ENCODE data around the gene SYNGR3.
"Not testable (repeated sequence)": the region's sequence is repeated elsewhere in the genome, so short reads cannot be mapped to it uniquely, and the experiment has no call there.

Gene SYNGR3, protein sequence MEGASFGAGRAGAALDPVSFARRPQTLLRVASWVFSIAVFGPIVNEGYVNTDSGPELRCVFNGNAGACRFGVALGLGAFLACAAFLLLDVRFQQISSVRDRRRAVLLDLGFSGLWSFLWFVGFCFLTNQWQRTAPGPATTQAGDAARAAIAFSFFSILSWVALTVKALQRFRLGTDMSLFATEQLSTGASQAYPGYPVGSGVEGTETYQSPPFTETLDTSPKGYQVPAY

DNA sequence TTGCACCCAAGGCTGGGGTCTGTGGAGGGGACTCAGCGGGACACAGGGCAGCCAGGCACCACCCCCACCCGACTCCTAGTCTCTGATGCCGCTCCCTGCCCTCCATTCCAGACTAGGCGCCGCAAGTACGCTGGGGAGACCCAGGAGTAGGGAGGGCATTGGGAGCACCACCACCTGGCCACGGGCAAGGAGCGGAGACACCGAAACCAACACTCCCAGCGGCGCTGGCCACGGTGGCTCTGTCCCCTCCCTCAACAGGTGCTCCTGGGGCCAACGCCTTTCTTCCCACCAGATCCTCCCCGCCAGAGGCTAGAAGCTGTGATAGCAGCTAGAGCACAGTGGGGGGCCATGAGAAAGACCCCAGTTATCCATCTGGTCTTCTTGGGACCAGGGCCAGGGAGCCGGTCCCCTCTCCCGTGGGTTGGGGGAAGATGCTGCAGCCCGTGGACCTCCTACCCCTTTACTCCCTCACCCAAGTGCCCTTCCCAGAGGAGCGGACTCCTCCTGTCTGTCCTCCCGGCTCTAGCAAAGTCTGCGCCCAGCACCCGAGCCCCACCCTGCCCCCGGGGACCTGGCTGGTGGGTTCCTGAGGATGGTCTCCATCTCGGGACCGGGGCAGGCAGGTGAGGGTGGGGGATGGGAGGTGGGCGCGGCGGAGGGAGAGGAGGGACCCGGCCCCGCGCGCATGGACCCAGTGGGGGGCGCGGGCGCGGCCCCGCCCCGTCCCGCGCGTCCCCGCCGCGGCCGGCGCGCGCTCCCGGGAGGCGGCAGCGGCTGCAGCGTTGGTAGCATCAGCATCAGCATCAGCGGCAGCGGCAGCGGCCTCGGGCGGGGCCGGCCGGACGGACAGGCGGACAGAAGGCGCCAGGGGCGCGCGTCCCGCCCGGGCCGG, at the start of gene SYNGR3:
SYNGR3 (plus strand) TSS at position 762 of the 892 bp plus-strand sequence. CDS start 133 bp downstream, outside the sequence.
- DNase-seq, result no peak

DNA sequence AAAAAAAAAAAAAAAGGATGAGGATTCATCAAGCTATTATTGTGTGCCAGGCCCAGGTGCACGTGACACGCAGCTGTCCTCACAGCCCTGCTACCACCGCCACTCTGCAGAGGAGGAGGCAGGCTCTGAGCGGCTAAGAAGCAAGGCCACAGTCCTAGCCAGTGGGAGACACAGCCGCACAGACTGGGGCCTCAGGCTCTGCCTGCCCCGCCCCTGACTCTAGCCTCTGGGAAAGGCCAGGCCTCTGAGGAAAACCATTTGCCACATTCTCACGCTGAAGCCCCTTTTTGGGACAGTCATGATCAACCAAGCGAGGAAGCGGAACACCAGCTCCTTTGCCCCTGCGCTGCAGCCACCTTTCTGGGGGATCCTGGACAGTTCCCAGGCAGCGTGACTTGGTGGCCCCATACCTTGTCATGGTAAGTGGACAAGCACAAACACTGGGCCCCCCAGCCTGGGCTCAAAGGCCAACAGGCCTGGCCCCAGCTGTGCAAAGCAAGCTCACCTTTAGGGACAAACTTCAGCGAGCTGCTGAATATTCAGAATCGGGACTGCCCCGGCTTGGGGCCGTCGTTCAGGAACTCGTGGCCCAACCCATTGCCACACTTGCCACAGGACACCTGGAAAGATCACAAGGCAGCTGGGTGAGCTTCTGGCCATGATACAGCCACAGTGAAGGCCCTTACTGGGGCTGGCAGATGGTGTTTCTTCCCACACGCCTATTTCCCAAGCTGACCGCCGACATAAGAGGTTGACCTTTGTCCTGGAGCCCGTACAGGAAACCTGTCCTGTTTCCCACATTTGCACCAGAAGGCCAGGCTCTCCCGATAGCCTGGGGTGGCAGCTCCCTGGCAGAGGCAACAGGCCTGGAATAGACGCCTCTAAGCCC, 49.3 kb upstream of the SYNGR3 start:
- no peak for DNase-seq

- DNase-seq, result no peak
These were observed 48.4 kb upstream of the SYNGR3 start for GRCh38 chr16:1941162-1942046.

GRCh38 chr16:1942047-1942809, 47.5 kb upstream of the SYNGR3 start:
- DNase-seq, result no peak

GRCh38 chr16:1942810-1943726, 46.7 kb upstream of the SYNGR3 start, which contains the start of gene MSRB1:
TSS of gene MSRB1 (minus strand) at chr16:1943199. CDS start at chr16:1943156, 43 bp downstream.
- peak; percentile 88 for DNase-seq

DNA sequence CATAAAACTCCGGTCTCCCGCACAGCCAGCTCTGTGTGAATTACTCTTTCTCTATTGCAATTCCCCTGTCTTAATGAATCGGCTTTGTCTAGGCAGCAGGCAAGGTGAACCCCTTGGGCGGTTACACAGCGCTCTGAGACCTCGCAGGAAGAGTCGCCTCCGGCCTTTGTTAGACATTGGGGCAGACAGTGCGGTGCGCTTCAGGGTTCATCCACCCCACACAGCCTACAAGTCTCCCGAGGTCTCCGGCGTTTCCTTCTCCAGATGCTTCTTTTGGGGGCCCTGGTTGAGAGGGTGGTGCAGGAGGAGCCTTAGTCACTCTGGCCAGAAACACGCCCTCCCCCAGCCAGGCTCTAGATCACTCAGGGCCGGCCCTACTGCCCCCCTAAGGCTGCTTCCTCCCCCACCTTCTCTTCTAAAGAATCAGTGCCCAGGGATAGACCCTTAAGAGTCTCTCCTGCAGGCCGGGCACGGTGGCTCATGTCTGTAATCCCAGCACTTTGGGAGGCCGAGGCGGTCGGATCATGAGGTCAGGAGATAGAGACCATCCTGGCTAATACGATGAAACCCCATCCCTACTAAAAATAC, 45.1 kb upstream of the SYNGR3 start:
- no peak for DNase-seq

DNA sequence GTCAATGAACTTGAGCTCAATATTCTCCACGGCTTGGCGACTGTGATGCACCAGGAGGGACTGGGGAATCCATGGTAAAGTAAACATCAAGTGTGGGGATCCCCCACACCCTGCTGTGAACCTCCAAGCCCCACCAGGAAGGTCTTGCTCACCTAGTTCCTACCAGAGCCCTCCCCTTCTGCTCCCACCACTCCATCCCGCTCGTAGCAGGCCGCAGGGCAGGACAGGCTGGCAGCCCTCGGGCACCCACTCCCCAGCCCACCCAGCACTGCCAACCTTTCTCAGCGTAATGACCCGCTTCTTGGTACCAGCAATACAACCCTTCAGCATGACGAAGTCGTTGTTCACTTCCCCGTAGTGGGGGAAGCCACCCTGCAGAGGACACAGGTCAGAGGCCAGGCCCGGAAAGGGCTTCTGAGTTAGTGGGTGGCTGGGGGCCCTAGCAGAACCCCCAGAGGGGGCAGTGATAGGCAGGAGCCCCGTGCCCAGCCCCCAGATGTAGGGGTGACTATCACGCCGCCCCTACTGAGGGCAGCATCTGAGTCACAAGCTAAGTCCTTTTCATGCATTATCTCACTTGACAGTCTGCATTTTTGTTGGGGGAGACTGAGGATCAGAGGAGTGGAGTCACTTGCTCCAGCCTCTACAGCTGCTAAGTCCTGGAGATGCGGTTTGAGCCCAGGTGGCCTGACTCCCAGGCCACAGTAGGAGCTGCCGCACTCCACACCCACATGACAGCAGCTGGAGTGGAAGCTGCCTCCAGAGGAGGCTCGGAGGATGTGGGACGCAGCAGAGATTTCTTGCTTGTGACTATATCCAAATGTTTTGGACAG, 44.0 kb upstream of the SYNGR3 start:
- DNase-seq, result no peak

DNA sequence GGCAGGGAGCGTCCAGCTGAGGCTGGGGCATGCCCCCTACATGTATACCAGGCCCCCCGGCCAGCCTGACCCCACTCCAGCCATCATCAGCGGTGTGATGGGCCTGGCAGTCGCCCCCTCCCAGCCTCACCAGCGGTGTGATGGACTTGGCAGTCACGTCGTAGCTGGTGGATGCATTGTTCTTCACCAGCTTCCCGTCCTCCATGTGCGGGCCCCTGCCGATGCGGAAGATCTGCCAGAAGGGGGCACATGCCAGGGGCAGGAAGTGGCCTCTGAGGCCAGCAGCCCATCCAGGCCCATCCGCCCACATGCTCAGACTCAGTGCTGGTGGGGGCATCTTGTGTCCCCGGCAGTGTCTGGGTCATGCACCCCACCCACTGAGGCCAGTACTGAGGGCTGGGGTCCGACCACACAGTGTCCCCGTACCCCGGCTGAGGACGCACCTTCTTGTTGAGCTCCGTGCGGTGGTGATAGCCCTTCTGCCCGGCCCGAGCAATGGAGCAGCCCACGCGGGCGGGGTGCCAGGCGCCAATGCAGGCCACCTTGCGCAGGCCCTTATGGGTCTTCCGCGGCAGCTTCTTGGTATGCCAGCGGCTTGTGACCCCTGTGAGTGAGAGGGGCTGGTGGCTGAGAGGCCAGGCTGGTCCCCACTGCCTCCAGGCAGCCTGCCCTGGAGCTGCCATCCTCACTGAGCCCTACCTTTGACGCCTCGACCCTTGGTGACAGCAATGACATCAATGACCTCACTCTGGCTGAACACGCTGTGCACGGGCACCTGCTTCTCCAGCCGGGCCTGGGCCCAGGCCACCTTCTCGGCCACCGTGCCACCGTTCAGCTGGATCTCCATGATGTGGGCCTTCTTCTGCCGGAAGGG, 43.0 kb upstream of the SYNGR3 start:
- no peak for DNase-seq

DNA sequence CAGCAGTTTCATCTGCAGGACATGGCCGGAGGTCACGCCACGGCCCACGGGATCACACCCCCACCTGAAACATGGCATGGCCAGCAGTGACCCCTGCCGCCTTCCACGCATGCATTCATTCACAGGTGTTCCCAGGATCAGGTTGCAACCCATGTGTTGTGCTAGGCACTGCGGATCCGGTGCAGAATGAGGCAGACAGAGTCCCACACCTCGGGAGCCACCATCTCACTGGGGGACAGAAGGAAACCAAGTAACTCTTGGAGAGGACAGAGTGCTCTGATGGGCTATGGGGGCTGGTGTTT, 42.5 kb upstream of the SYNGR3 start:
- no peak for DNase-seq

- no peak for DNase-seq
These were observed 40.3 kb upstream of the SYNGR3 start for GRCh38 chr16:1949507-1949906.

DNA sequence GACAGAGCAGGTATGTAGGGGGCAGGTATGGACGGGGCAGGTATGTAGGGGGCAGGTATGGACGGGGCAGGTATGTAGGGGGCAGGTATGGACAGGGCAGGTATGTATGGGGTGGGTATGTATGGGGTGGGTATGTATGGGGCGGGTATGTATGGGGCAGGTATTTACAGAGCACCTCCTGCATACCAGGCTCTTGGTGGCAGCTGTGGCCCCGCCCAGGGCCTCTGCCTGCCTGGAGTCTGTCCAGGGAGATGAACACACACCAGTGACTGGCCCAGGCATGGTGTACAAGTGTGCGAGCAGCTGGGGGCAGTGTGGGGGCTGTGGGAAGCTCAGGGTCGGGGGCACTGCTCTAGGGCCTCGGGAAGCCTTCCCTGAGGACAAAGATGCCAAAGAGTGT, 39.7 kb upstream of the SYNGR3 start:
- no peak for DNase-seq

DNA sequence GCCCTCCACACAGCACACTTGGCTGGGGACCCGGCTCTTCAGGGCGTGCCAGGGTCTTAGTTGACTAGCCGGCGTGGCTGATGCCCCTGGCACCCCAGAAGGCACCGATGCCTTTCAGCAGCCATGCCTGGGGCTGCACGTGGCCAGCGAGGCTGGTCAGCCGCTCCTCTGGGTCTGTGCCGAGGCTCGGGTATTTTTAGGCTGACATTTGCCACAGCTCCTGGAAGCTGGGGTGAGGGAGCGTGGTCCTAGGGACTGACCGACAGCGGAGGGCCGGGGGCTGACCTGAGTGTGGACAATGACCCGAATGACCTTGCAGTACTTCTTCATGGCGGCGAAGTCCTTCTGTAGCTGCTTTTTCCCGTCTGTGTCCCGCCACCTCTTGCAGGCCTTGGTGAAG, 39.2 kb upstream of the SYNGR3 start:
- no peak for DNase-seq

DNA sequence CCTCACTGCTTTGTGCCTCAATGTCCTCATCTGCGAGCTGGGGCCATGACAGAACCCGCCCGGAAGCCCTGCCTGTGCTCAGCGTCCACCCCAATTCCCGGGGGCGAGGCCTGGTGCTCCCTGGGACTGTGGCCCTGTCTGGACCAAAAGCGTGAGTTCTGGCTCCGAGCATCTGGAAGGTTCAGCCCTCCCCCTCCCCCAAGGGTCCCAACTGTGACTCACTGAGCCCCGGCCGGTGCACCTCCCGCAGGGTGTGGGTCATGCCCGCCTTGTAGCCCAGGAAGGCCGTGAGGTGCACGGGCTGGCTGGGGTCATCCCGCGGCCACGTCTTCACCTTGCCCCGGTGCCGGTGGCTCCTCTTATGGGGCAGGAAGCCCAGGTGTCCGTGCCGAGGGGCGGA, 36.0 kb upstream of the SYNGR3 start:
- DNase-seq, result no peak

DNA sequence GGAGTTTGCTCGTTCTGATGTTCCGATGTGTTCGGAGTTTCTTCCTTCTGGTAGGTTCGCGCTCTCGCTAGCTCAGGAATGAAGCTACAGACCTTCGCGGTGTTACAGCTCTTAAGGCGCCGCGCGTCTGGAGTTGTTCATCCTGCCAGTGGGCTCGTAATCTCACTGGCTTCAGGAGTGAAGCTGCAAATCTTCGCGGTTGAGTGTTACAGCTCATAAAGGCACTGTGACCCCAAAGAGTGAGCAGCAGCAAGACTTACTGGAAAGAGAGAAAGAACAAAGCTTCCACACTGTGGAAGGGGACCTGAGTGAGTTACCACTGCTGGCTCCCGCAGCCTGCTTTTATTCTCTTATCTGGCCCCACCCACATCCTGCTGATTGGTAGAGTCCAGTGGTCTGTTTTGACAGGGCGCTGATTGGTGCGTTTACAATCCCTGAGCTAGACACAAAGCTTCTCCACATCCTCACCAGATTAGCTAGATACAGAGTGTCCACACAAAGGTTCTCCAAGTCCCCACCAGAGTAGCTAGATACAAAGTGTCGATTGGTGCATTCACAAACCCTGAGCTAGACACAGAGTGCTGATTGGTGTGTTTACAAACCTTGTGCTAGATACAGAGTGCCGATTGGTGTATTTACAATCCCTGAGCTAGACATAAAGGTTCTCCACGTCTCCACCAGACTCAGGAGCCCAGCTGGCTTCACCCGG, 32.2 kb upstream of the SYNGR3 start:
- DNase-seq, result not testable (repeated sequence)

DNA sequence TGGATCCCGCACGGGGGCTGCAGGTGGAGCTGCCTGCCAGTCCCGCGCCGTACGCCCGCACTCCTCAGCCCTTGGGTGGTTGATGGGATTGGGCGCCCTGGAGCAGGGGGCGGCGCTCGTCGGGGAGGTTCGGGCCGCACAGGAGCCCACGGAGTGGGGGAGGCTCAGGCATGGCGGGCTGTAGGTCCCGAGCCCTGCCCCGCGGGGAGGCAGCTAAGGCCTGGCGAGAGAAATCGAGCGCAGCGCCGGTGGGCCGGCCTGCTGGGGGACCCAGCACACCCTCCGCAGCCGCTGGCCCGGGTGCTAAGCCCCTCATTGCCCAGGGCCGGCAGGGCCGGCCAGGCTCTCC, 31.7 kb upstream of the SYNGR3 start:
- DNase-seq, result not testable (repeated sequence)

- no peak for DNase-seq
These were observed 31.0 kb upstream of the SYNGR3 start for GRCh38 chr16:1958715-1959268.

Measured in NCI-H1436 treated with DMSO at 0.1 percent for 48 hours (cell line).